Cardiac fibroblast (primary cell): Measurements from ENCODE around the gene ZC3H7B.

Experiments
- DNase-seq, 2 donors: peaks; one replicate each; pipeline versions ENCODE4 v3.0.0 to v3.0.0-alpha.2; 2010; ENCODE audit warnings: low read depth in 2 of 2
- H3K4me3 ChIP-seq, 2 donors: replicated peaks in 1 of 2; 1 replicate in 1 of 2; 2 replicates in 1 of 2; pipeline ENCODE4 v1.5.1; 2011; ENCODE audit warnings: low read depth in 2 of 2, low read length in 2 of 2, mild to moderate bottlenecking in 2 of 2, moderate library complexity in 1 of 2
- CTCF ChIP-seq: IDR thresholded peaks from one replicate; pipeline ENCODE4 v1.5.1; 2011; ENCODE audit warnings: low read depth, mild to moderate bottlenecking, low read length, inconsistent platforms

ZC3H7B gene

DNA sequence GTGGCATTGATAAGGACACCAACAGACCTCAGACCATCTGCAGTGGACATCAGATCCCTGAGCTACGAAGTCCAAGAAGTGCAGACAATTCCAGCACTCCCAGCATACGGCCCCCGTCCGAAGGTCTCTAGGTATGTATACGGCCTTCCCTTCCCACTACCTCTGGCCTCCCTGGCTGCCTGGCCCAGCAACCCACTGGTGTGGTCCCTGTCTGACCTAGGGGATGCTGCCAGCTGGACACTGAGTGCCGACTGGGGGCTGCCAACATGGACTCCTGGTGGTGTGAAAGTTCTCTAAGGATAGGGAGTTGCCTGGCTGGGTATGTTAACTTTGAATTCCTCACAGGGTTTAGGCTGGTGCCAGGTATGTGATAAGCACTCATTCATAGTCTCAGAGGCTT, 62.9 kb downstream of the ZC3H7B start:
- H3K4me3 ChIP-seq: no peak overlapping the region
- TF ChIP-seq CTCF: no peak
- no peak for DNase-seq

DNA sequence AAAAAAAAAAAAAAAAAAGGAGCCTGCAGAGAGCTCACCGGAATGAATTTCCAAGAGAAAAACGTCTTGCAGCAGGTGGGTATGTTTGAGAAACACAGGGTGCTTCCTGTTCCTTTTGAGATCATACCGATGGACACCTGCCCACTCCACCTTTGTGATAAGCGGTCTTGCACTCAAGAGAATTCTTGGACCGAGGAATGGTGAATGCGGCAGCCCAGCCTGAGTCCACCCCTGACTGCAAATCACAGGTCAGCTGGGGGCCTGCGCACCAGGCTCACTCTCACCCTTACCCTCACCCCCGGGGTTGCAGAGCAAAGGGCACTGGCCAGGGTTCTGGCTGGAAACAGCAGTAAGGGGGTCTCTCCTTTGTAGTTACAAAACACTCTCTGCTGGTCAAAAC, 63.6 kb downstream of the ZC3H7B start:
- no peak overlapping the region for H3K4me3 ChIP-seq
- no peak for TF ChIP-seq CTCF
- DNase-seq: no peak

DNA sequence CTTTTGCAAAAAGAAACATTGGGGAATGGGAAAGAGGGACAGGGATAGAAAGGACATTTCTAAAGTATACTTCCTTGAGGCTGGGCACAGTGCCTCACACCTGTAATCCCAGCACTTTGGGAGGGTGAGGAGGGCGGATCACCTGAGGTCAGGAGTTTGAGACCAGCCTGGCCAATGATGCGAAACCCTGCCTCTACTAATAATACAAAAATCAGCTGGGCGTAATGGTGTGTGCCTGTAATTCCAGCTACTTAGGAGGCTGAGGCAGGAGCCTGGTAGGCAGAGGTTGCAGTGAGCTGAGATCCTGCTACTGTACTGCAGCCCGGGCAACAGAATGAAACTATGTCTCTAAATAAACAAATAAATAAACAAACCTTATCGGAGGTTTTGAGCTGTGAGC, 64.1 kb downstream of the ZC3H7B start:
- no peak for DNase-seq
- H3K4me3 ChIP-seq: no peak overlapping the region
- TF ChIP-seq CTCF: no peak

- no peak for DNase-seq
- TF ChIP-seq CTCF: no peak
- no peak overlapping the region for H3K4me3 ChIP-seq
Measured at GRCh38 chr22:41366323-41367029, 65.2 kb downstream of the ZC3H7B start.

DNA sequence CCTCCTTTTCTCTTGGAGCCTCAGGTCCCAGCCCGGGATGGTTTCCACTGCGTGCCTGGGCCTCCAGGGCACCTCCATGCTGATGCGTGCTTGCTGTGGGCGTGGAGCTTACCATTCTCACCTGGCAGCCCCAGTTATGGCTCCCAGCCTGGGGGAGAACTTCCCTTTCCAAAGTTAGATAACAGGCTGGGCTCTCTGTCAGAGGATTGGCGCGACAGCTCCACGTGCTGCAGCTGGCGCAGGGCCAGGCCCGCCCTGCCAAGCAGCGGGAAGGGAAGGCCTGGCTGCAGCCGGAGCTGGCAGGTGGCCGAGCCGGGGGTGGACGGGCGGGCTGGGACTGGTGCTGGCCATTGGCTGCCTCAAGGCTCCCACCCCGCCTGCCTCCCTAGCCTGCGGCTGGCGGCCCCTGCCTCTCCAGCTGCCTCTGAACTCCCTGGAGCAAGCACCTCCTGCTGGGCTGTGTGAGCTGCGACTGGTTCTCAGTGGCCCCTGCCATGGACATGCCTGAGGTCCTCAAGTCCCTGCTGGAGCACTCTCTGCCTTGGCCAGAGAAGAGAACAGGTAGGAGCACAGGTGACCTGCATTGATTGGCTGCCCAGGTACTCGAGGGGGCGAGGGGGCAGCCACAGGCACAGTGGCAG, 65.8 kb downstream of the ZC3H7B start:
- H3K4me3 ChIP-seq: peak overlapping the region in 1 of 2 donors; percentile 25
- TF ChIP-seq CTCF: peak; percentile 45
- peak; percentile 91 to 99 for DNase-seq

DNA sequence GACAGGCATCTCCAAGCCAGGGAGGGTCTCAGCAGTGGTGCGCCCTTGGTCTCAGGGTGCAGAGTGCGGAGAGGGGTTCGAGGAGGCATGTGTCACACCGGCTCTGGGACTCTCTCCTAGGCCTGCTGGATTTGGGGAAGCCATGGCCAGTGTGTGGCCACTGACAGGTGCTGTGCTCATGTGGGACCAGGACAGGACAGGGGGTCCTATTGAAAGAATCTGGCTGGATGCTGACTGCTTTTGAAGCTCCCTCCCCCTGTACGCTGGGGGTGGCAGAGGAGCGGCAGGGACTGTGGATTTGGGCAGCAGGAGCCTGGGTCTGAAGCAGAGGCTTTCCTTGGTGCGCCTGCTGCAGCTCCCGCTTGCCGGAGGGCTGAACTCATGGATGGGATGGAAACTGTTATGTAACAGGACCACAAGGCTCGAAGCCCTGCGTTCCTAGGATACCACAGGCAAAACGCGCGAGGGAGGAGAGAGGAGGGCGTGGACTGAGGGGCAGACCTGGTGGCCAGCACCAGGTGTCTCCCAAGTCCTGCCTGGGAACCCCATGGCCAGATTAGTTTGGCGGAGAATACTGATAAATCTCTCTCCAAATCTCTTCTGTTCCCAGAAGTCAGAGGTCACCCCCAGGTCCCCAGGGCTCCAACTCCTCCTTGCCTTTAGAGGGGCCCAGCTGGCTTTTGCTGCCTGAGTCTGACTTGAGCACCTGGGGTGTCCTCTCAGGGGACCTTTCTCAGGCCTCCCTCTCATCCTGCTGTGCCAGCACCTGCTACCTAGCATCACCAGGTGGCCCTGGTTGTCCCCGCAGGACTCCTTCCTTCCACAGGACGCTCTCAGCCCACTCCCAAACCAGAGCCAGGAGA, 66.6 kb downstream of the ZC3H7B start:
- peak; percentile 40 to 55 for DNase-seq
- no peak for TF ChIP-seq CTCF
- peak overlapping the region in 1 of 2 donors; percentile 25 for H3K4me3 ChIP-seq
